ENCODE measurements around the gene FXR2.

DNA sequence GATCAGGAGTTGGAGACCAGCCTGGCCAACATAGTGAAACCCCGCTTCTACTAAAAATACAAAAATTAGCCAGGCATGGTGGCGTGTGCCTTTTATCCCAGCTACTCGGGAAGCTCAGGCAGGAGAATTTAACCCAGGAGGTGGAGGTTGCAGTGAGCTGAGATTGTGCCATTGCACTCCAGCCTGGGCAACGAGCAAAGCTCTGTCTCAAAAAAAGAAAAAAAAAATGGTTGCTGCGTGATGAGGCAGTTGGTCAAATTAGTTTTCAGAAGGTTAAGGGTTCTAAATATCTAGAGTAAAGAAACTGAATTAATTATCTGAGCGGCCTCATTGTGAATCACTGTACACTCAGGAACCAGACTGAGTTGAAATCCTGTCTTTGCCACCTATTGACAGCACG is 38.7 kb downstream of the FXR2 start:
- no peak for TF ChIP-seq YY1 (IDR thresholded peaks at IDR 0.05; ENCODE audit: insufficient read depth, insufficient read length)
- no peak for TF ChIP-seq ZNF274 (IDR thresholded peaks at IDR 0.05; ENCODE audit: low read depth, low read length)
